HG03045 (cell line): ENCODE data around the gene CR2.
"Not testable (repeated sequence)": the region's sequence is repeated elsewhere in the genome, so short reads cannot be mapped to it uniquely, and the experiment has no call there.

Experiments
- ATAC-seq: cut with Tn5 transposase; IDR thresholded peaks from one replicate; pipeline ENCODE4 v1.9.1; 2021; ENCODE audit warnings: mild to moderate bottlenecking, moderate library complexity; ENCODE audit not compliant: unreplicated experiment

The CR2 gene

GRCh38 chr1:207444514-207445217 is 9.5 kb upstream of the CR2 start:
- ATAC-seq = no peak

DNA sequence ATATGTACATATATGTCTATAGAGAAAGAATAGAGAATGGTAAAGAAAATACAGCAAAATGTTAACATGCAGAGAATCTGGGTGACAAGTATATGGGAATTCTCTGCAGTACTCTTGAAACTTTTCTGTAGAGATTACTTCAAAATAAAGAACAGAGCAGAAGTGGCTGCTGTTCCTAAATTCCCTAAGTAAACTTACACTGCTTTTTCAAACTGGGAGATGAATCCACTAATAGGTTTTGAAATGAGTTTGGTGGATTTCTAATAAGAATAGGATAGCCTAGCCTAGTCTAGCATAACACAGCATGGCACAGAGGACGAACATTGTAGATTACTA is 450 bp upstream of the CR2 start:
- no peak for ATAC-seq

DNA sequence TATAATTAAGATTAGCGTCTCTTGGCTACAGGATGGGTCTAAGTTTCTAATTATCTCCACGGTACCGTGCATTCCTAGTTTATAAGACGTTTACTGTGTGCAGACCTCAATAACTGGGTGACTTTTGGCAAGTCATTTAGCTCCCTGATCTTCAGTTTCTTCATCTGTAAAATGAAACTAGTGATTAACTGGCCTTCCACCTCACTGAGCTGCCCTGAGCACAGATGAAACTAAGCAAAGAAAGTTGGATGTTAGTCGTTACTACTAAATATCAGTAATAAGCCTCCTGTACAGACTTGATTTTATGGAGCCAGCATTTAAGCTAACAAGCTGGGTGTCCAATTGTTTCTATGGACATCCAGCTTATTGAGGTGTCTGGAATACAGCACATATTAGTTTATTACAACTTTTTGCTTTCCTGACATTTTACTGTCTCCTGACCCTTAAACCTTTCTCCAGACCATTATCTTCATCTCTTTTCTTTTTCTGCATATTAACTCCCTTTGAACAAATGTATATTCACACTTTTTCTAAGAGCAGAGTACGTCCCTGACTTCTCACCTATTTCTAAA is 1.1 kb downstream of the CR2 start:
- no peak for ATAC-seq

DNA sequence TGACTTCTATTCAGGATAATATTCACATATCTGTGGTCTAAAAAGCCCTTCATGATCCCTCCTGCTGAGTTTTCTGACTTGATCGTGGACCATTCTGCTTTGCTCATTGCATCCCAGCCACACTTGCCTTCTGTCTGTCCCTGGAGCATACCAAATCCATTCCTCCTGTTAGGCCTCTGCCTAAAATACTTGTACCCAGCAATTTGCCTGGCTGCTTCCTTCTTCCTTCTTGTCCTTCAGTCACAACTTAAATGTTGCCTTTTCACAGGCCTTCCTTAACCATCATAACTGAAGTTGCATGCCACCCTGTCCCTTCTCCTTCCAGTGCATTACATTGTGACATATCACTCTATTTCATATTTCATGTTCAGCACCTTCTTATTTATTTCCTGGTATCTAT is 4.3 kb downstream of the CR2 start:
- ATAC-seq = no peak

DNA sequence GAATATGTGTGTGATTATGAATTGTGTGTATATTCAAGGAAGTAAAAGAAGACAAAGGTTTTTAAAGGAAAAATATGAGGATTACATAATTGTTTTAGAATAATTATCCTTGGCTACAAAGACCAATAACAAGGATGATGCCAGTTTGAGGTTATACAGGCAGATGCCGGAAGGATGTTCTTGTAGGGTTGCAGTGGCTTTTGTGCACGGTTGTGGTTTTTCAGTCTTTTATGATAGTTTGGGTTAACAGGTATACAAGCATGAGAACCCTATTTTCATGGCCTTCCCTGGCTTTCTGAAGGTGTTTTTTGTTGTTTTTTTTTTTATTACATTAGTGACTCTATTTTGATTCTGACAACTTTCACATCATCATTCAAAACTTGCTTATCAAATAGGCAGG is 4.9 kb downstream of the CR2 start:
- no peak for ATAC-seq

GRCh38 chr1:207461649-207462048 is 7.5 kb downstream of the CR2 start:
- no peak for ATAC-seq

- no peak for ATAC-seq
Measured at GRCh38 chr1:207462535-207462934, 8.4 kb downstream of the CR2 start.

DNA sequence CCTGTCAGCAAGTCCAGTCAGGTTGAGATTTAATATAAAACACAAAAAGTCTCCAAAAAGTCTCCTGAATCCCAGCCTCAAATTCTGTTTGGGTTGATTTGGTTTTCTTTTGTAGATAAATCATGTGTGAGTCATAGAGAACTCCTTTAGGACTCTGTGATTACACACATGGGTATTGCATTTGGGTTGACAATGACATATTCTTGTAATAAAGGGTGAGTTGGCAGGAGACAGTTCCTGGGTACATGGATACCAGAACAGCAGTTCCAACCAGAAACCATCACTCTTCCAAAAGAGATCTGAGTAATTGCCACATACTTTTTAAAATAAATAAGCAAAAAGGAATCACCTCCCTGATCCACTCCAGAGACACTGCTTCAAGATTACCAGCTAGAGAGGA is 8.9 kb downstream of the CR2 start:
- ATAC-seq = no peak

DNA sequence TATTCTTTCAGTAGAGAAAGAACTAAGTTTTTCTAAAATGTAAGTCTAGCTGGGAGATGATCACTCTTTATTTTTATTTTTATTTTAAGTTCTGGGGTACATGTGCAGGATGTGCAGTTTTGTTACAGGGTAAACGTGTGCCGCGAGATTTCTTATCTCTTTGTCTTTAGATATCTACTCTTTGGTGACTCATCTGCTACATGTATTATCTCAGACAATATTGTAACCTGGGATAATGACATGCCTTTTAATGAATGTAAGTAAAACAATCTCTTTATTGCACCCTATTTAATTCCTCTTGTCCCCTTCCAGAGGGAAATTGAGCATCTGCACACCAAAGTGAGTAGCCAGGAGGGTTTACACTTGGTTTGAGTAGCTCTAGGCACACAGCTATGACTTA is 9.4 kb downstream of the CR2 start:
- no peak for ATAC-seq

DNA sequence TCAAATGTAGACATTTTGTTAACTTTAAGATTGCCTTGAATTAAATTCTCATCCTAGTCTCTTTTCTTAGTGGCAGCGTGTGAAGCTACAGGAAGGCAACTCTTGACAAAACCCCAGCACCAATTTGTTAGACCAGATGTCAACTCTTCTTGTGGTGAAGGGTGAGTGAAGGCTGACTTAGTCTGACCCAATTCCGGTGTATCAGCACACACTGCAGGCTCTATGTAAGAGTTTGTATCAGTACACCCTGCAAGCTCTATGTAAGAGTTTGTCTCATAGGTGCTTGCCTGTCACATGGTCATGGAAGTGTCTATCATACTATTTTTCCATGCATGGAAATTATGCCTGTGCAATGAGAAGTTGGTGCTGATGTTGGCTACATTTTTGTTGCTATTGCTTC is 16.8 kb downstream of the CR2 start:
- ATAC-seq = no peak

DNA sequence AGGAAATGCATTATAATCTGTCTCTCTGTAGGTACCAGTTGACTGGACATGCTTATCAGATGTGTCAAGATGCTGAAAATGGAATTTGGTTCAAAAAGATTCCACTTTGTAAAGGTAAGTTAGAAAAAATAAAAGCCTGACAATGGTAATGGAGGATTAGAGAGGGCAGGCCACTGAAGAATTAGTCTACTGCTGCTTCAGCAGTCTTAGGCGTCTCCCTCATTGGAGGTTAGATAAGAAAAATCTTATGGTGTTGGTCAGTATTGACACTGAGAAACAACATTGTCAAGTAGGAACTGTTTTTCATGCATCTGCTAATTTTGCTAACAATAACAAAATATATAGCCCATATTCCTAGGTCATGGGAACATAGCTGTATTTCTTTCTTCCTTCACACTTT is 20.1 kb downstream of the CR2 start:
- ATAC-seq = no peak

GRCh38 chr1:207486198-207486597 is 32.1 kb downstream of the CR2 start:
- ATAC-seq = no peak

DNA sequence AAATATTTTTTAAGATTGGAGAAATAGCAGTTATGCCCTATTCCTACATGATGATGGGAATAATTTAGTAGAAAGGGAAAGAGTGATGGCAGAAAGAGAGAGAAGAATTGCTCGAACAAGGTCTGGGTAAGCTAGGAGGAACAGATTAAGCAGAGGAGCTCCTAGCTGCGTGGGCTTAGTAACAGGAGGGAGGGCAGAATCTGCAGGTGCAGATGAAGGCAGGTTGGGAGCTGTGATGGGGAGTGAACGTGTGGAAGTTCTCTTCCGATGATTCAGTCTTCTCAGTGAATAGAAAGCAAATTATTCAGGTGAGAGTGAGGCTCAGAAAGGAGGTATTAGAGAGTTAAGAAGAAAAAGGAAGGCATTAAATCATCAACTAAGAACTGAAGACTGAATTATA is 33.5 kb downstream of the CR2 start:
- ATAC-seq = no peak

GRCh38 chr1:207493212-207493611 is 39.1 kb downstream of the CR2 start:
- ATAC-seq = no peak

GRCh38 chr1:207494171-207494570 is 40.0 kb downstream of the CR2 start:
- no peak for ATAC-seq

DNA sequence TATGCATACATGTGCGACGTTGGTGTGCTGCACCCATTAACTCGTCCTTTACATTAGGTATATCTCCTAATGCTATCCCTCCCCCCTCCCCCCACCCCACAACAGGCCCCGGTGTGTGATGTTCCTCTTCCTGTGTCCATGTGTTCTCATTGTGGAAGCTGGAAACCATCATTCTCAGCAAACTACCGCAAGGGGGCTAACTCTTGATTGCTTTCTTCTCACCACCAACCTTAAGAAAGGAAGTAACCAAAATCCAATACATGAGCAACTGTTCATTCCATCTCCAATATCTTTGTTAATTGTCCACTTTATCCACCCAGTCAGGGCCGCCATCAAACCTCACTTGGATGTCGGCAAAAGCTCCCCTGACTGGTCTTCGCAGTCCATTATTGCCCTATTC is 41.2 kb downstream of the CR2 start:
- ATAC-seq = not testable (repeated sequence)

GRCh38 chr1:207495801-207496792 is 42.0 kb downstream of the CR2 start, which contains the start of gene CR1:
TSS of gene CR1 (plus strand) at chr1:207496157. CDS start at chr1:207496268, 111 bp downstream.
- peak; percentile 71 for ATAC-seq

DNA sequence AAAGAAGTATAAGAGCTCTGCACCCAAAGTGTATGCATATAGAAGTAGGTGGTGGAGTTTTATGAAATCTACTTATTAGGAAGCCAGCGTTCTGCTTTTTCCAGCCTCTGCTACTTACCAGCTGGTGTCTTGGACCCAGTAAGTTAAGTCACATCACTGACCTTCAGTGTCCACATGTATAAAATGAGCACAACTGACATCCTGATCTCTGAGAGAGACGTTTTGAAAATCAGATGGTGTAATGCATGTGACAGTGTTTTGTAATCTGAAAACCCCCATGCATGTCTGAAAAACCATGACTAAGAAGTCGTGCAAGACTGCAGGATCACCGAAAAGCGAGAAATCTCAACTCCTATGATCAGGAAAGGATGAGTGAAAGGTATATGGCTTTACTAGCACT is 43.8 kb downstream of the CR2 start:
- ATAC-seq = no peak

- no peak for ATAC-seq
Measured at GRCh38 chr1:207499573-207499972, 45.4 kb downstream of the CR2 start.

DNA sequence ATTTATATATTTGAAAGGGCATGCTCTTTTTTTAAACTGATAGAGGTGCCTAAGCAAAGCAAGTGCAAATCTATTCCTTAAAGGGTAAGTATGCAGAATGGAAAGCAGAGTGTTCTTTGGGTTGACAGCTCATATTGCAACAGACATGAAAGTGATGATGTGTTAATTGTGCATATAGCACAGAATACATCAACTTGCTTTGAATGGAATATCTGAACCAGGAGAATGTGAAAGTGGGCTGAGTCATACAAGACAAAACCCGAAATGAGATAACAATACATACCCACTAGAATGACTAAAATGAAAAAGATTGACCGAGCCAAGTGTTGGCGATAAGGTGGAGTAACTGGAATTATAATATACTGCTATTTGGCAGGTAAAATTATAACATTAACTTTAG is 46.2 kb downstream of the CR2 start:
- ATAC-seq = no peak

- no peak for ATAC-seq
Measured at GRCh38 chr1:207501071-207501470, 46.9 kb downstream of the CR2 start.

DNA sequence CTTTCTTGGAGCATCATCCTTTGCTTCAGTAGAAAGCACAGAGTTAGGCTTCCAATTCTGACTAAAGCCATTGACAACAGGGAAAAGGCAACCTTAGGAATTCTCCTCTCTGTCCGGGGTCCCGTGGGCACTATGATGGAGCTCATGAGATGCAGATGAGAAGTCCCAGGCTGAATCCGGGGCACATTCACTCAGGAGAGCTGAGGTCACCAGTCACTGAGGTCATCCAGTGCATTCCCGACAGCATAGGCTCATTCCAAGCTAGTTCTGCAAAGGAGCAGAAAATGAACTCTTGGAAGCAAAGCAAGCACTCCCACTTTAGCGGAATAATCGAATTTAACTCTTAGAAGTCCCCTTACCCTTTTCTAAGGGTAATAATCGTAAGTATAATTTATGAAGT is 48.6 kb downstream of the CR2 start:
- no peak for ATAC-seq
